ENCODE data around the gene EFCAB8. TPM values are rescaled to one million over a fixed set of nuclear protein-coding genes. Genes with fewer than 3 reads are reported as not detected.
"Not testable (repeated sequence)": the region's sequence is repeated elsewhere in the genome, so short reads cannot be mapped to it uniquely, and the experiment has no call there.

The EFCAB8 gene
- polyA plus RNA-seq, 3 donors from 2014 or later = 0.20 TPM; not detected in 2

DNA sequence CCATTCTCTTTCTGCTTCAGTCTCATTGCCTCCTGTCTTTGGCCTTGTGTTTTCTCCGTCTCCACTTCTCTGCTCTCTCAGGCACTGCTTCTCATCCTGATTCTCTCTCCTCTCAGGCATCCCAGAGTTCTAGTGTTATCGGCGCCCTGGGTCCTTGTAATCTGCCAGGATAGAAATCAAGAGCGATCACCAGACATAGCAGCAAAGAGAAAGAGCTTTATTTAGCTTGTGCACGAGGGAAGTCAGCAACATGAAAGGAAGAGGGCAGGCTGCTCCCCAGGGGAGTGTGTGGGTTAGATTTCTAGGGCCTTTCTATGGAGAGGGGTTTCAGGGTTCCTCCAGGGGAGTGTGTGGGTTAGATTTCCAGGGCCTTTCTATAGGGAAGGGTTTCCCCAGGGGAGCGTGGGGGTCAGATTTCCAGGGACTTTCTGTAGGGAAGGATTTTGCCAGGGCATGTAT lies 113.0 kb downstream of the EFCAB8 start:
- no peak for DNase-seq
- Mint-ChIP-seq H3K9me3 (peaks cover 0 to 4% (median 0%) of the 10 kb centered on the region in 6 donors), H3K36me3 (no peaks in the 10 kb centered on the region), H3K27ac (no peak overlapping the region), H3K4me3 (no peak overlapping the region), H3K4me1 (peaks cover 34 to 38% of the 10 kb centered on the region in 2 donors), H3K27me3 (ENCODE audit: low read depth in 3 of 3) (peaks cover 4 to 7% (median 4%) of the 10 kb centered on the region in 3 donors)

DNA sequence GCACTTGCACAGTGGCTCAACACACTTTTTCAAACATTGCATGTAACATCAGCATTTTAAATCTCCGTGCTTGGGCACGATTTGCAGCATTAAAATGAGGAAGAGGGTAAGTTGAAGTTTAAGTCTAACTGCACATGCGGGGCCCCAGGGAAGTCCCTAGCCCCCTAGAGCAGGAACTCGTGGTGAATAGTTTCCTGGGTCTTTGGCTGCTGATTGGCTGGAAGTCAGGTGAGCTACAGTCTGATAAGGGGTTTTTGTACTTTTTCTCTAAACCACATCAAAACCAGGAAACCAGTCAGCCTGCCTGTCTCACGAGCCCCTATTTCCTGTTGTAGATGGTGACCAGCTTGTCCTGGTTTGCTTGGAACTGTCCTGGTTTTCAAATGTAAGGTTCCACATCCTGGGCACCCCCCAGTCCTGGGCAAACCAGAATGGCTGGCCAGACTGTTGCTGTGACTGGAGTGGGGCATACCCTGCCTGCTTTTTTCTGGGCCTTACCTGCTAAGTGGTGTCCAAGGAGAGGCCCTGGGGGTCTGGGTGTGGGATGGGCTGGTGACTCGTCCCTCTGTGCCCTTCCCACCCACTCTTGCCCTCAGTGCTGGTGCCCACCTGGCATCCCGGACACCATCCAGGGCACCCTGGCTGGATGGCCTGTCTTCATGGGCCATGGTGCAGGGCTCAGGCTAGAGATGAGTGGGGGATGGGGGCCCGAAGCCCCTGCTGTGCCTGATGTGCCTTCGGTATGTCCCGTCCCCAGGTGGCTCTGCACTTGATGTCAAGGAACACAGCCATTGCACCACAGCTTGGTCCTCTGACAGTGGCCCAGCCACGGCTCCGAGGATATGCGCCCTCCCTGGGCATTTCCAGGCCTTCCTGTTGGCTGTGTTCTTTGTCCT lies 113.7 kb downstream of the EFCAB8 start:
- Mint-ChIP-seq H3K36me3 (no peaks in the 10 kb centered on the region), H3K4me3 (peak overlapping the region in 2 of 5 donors; percentile 44 to 67), H3K9me3 (peaks cover 0 to 5% (median 0%) of the 10 kb centered on the region in 6 donors), H3K27me3 (ENCODE audit: low read depth in 3 of 3) (peaks cover under 1 to 4% (median 4%) of the 10 kb centered on the region in 3 donors), H3K4me1 (peaks cover 27 to 32% of the 10 kb centered on the region in 2 donors), H3K27ac (no peak overlapping the region)
- peak; percentile 79 to 82 (median 82) for DNase-seq

DNA sequence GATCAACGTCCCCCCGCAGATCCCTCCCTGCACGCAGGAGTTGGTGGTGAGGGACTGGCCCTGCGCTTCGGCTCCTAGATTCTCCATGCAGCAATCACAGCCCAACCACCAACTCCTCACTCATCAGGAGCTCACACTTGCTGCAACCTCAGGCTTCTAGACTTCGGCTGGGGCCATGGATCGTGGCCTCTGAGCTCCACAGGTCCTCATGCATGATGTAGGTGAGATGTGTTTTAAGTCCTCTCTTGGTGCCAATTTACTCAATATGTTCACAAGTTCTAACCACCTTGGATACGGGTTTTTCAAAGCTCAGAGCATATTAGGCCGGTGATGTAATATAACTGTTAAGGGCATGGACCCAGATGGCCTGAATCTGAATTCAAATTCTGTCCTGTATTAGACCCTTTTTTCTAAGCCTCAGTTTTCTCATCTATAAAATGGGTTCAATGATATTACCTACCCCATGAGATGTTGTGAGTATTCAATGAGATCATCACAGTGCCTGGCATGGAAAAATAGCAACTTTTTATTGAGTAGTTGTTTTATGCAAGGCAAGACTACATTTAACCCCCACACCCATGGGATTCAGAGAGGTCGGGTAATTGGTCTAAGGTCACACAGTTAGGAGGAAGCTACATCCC lies 114.5 kb downstream of the EFCAB8 start:
- Mint-ChIP-seq H3K4me1 (peaks cover 20 to 25% of the 10 kb centered on the region in 2 donors), H3K27ac (no peak overlapping the region), H3K36me3 (no peaks in the 10 kb centered on the region), H3K9me3 (peaks cover 0 to 5% (median 0%) of the 10 kb centered on the region in 6 donors), H3K27me3 (ENCODE audit: low read depth in 3 of 3) (peaks cover 0 to 4% (median 1%) of the 10 kb centered on the region in 3 donors), H3K4me3 (peak overlapping the region in 3 of 5 donors; percentile 21 to 67 (median 44))
- no peak for DNase-seq

DNA sequence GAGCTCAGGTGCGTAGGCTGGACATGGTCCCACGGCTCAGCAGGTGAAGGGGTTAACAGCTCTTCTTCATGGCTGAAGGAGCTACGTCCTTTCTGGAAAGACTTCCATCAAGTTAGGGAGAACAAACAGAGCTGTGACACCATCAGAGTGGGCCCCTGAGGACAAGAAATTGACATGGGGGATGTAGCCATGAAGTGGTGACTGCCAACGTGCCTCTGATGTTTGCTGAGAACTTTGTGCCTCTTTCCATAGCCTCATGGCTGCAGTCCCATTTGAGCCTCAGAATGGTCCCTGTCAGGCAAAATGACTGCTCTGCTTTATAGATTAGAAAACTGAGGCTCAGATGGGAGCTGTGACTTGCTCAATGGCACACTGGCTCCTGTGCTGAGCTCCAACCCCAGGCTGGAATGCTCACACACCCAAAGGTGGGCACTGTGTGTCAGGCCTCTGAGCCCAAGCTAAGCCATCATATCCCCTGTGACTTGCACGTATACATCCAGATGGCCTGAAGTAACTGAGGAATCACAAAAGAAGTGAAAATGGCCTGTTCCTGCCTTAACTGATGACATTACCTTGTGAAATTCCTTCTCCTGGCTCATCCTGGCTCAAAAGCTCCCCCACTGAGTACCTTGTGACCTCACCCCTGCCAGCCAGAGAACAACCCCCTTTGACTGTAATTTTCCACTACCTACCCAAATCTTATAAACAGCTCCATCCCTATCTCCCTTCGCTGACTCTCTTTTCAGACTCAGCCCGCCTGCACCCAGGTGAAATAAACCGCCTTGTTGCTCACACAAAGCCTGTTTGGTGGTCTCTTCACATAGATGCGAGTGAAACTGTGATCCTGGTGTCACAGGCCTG lies 115.7 kb downstream of the EFCAB8 start:
- H3K36me3 Mint-ChIP-seq; H3K9me3 Mint-ChIP-seq; H3K27me3 Mint-ChIP-seq (ENCODE audit: low read depth in 3 of 3); DNase-seq: not testable (repeated sequence)
- Mint-ChIP-seq H3K4me1 (peaks cover 10 to 13% of the 10 kb centered on the region in 2 donors), H3K4me3 (peak overlapping the region in 1 of 5 donors; percentile 8), H3K27ac (peak overlapping the region in 4 of 6 donors; percentile 7 to 73 (median 53))

DNA sequence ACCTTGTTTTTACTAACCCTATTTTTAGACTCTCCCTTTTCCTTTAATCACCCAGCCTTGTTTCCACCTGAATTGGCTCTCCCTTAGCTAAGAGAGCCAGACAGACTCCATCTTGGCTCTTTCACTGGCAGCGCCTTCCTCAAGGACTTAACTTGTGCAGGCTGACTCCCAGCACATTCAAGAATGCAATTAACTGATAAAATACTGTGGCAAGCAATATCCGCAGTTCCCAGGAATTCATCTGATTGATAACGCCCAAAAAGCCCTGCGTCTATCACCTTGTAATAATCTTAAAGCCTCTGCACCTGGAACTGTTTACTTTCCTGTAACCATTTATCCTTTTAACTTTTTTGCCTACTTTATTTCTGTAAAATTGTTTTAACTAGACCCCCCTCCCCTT lies 116.4 kb downstream of the EFCAB8 start:
- H3K9me3 Mint-ChIP-seq; H3K36me3 Mint-ChIP-seq; H3K4me3 Mint-ChIP-seq; DNase-seq; H3K27me3 Mint-ChIP-seq (ENCODE audit: low read depth in 3 of 3): not testable (repeated sequence)
- H3K4me1 Mint-ChIP-seq = peaks cover 3 to 10% of the 10 kb centered on the region in 2 donors
- H3K27ac Mint-ChIP-seq = peak overlapping the region in 3 of 6 donors; percentile 7 to 60 (median 46)

DNA sequence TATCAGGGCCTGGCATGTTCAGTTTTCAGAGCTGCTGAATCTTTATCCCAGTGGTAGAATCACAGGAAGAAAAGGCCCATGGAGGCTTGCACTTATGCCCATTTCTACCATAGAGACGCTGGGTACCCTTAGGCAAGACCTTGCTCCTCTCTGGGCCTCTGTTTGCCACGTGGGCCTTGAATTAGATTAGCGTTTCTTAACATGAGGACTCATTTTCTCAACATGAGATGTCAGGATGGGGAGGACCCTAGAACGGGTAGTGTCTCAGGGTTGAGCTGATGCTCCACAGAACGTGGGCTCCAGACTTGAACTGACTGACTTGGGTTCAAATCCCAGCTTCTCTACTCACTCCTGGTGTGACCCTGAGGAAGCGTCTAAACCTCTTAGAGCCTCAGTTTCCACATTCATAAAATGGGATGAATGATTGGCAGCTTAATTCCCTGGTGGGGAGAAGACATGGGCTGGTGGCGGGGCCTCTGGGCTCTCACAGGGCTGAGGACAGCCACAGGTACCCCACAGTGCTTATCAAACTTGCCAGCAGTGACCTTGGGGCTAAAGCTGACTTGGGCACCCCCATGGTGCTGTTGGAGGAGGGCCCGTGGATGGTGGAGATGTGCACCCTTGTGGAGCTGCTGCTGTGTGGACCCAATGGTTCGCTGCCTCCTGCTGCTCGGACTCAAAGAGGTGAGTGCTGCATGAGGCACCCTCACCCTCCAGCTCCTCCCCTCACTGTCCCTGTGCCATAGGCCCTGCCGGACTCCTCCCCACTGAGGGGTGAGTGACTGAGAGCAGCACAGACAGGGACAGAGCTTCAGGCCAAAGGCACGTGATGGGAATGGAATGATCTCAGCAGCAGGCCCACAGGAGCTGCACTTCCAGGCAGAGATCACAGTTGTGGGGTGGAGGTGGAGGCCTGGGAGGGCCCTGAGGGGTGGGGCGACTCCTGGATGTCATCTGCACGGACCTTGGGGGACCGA lies 117.3 kb downstream of the EFCAB8 start:
- no peak for DNase-seq
- Mint-ChIP-seq H3K4me1 (peaks cover 0 to 6% of the 10 kb centered on the region in 2 donors), H3K9me3 (peaks cover 0 to 5% (median 0%) of the 10 kb centered on the region in 6 donors), H3K36me3 (no peaks in the 10 kb centered on the region), H3K27ac (peak overlapping the region; percentile 20 to 73 (median 54)), H3K27me3 (ENCODE audit: low read depth in 3 of 3) (peaks cover 0 to 5% (median 1%) of the 10 kb centered on the region in 3 donors), H3K4me3 (no peak overlapping the region)

DNA sequence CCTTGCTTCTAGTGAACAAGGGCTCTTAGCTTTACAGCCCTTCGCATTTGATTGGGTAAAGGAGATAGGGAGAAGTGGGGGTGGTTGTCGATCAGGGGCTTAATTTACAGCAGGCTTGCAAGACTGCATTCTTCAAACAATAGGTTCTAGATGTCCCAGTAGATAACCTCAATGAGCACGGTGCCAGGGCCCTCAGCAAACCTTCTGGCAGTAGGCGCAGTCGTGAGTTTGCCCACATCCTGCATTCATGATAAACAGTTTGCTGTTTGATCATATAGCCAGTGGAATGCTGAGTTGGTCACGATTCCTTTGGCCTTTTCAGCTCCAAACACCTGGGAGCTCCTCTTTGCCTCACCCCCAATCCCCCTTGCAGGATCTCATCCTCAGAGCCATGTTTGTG lies 118.0 kb downstream of the EFCAB8 start:
- Mint-ChIP-seq H3K36me3 (no peaks in the 10 kb centered on the region), H3K27ac (peak overlapping the region; percentile 13 to 73 (median 48)), H3K4me3 (no peak overlapping the region), H3K4me1 (peaks cover 0 to 6% of the 10 kb centered on the region in 2 donors), H3K27me3 (ENCODE audit: low read depth in 3 of 3) (peaks cover 0 to 5% (median 1%) of the 10 kb centered on the region in 3 donors), H3K9me3 (peaks cover 0 to 5% (median 0%) of the 10 kb centered on the region in 6 donors)
- DNase-seq = no peak

DNA sequence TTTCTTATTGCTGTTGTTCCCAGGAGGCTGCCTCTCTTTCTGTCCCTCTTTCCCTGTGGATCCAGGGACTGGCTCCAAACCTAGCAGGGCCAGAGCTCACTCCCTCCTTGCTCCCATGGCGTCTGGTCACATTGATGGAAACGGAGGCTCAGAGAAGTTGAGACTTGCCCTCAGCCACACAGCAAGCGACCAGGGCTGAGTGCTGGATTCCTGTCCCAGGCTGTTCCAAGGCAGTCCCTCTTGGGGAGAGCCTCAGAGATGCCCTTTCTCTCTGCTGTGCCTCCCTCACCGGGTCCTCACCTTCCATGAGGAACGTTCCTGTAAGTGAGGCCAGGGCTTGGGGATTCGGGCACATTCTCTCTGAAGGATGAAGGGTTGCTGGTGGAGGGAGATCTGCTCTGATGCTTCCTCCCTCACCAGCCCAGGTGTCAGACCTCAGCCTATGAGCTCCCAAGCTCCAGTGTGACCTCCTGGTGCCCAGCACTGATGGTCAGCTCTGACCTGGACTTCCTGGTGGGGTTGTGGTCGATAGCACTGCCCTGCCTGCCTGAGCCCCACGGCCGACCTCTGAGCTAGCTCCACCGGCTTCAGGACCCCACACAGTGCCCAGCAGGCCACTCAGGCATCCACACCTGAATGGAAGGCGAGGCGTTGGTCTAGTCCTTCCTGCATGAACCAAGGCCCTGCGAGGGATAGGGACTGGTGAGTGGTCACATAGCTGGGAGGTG lies 118.7 kb downstream of the EFCAB8 start:
- Mint-ChIP-seq H3K4me1 (peaks cover 0 to 6% of the 10 kb centered on the region in 2 donors), H3K36me3 (no peaks in the 10 kb centered on the region), H3K9me3 (peaks cover 0 to 5% (median 0%) of the 10 kb centered on the region in 6 donors), H3K27me3 (ENCODE audit: low read depth in 3 of 3) (peaks cover 0 to 1% (median 1%) of the 10 kb centered on the region in 3 donors), H3K4me3 (no peak overlapping the region), H3K27ac (peak overlapping the region in 1 of 6 donors; percentile 30)
- DNase-seq = no peak

DNA sequence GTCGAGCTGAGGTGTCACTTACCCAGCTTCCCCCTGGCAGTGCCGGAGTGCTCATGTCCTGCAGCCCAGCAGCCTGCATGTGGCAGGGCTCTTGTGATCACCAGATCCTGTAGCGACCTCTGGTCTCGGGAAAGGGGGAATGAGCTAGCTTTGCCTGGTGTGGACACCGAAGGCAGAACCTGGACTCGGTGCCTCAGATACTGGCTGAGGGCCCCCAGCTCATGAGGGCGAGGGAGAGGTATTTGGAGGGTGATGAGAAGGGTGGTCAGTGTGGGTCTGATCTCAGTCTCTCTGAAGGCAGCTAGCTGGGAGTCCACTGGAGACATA lies 119.2 kb downstream of the EFCAB8 start:
- DNase-seq = no peak
- Mint-ChIP-seq H3K27me3 (ENCODE audit: low read depth in 3 of 3) (peaks cover 1 to 4% (median 3%) of the 10 kb centered on the region in 3 donors), H3K4me3 (no peak overlapping the region), H3K27ac (no peak overlapping the region), H3K4me1 (peaks cover 0 to 6% of the 10 kb centered on the region in 2 donors), H3K9me3 (peaks cover 0 to 5% (median 0%) of the 10 kb centered on the region in 6 donors), H3K36me3 (no peaks in the 10 kb centered on the region)

DNA sequence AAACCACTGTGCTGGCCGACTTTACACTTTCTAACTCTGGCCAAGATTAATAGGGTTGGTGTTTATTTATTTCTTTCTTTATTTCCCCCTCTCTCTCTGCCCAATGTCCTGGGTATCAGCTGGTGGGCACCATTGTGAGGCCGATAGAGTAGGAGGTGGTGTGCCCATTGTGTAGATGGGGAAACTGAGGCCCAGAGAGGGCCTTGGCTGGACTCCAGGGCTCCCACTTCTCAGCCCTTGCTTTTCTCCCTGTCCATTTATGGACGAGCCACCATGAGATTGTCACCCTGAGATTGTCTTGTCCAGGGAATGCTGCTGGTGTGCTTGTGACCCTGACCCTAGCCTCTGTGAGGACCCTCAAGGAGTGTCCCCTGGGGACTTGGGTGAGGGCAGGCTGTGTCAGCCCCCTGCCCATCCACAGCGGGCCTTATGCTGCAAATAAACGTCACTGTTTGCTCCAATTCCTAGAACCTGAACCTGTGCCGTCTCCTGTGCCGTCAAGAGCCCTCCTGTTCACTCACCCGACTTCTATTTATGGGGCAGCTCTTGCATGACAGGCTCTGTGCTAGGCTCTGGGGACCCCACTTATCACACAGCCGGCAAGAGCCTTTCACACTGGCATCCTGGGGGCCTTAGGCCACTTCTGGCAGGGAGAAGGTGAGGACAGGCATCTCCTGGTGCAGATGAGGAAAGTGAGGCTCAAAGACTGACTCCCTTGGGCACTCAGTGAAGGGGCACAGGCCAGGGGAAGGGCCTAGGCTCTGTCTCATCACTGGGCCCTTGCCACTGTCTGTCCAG lies 120.7 kb downstream of the EFCAB8 start:
- H3K36me3 Mint-ChIP-seq = no peaks in the 10 kb centered on the region
- H3K27ac Mint-ChIP-seq = no peak overlapping the region
- no peak for DNase-seq
- H3K9me3 Mint-ChIP-seq = peaks cover 0 to 5% (median 0%) of the 10 kb centered on the region in 6 donors
- no peak overlapping the region for H3K4me3 Mint-ChIP-seq
- H3K27me3 Mint-ChIP-seq (ENCODE audit: low read depth in 3 of 3) = peaks cover 1 to 4% (median 3%) of the 10 kb centered on the region in 3 donors
- peaks cover 0 to 6% of the 10 kb centered on the region in 2 donors for H3K4me1 Mint-ChIP-seq

DNA sequence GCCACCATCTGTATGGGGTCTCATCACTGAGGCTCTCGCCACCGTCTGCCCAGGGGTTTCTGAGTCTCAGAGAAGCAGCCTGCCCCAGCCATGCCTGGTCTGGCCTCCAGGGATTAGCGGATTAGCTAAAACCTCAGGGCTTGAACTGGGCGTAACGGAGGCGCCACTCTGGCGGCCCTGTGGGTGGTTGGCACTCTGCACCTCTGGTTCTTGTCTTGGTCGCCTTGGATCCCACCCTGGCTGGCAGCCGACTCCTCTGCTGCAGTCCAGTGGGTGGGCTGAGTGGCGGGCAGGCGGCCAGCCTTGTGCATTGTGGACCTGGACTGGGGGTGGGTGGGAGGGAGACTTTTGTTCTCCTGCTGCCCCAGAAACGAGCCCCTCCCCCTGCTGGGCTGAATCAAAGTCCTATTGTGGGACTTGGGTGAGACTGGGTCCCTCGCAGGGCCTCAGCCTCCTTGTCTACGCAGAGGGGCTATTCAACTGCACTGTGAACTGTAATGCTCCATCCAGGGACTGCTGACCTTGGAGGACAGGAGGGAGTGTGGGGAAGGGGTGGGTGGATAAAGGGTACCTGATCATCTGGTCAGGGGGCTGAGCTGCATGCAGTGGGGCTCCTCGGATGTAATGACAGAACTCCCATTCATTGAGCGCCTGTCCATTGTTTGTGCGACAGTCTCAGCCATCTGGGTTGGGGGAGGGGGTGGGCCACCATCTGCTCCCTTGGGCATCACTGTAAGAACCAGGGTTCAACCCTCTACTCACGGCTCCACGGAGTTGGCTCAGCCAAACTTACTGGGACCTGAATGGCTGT lies 121.6 kb downstream of the EFCAB8 start:
- DNase-seq = no peak
- Mint-ChIP-seq H3K27me3 (ENCODE audit: low read depth in 3 of 3) (peaks cover 1 to 6% (median 4%) of the 10 kb centered on the region in 3 donors), H3K9me3 (peaks cover 0 to 5% (median 0%) of the 10 kb centered on the region in 6 donors), H3K36me3 (no peaks in the 10 kb centered on the region), H3K4me3 (no peak overlapping the region), H3K4me1 (peaks cover 0 to 3% of the 10 kb centered on the region in 2 donors), H3K27ac (no peak overlapping the region)

Data from immature natural killer cell (primary cell).